ENCODE data around the gene RBM17. TPM values are rescaled to one million over a fixed set of nuclear protein-coding genes. Genes with fewer than 3 reads are reported as not detected.
A peak's percentile ranks its signal among the peaks of the same experiment; 100 is the strongest.

Gene RBM17
- total RNA-seq, 4 donors from 2014 or later, result 58.2 to 97.9 (median 80.0) TPM

GRCh38 chr10:6071181-6072175 lies 17.4 kb upstream of the RBM17 start:
- TF ChIP-seq, protein P1, sequence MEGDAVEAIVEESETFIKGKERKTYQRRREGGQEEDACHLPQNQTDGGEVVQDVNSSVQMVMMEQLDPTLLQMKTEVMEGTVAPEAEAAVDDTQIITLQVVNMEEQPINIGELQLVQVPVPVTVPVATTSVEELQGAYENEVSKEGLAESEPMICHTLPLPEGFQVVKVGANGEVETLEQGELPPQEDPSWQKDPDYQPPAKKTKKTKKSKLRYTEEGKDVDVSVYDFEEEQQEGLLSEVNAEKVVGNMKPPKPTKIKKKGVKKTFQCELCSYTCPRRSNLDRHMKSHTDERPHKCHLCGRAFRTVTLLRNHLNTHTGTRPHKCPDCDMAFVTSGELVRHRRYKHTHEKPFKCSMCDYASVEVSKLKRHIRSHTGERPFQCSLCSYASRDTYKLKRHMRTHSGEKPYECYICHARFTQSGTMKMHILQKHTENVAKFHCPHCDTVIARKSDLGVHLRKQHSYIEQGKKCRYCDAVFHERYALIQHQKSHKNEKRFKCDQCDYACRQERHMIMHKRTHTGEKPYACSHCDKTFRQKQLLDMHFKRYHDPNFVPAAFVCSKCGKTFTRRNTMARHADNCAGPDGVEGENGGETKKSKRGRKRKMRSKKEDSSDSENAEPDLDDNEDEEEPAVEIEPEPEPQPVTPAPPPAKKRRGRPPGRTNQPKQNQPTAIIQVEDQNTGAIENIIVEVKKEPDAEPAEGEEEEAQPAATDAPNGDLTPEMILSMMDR (IDR thresholded peaks at IDR 0.05), result no peak
- ATAC-seq (ENCODE audit: low FRiP score) (no peak), DNase-seq (ENCODE audit: low spot score) (no peak)

GRCh38 chr10:6072215-6072934 lies 16.5 kb upstream of the RBM17 start:
- ATAC-seq (ENCODE audit: low FRiP score) (no peak), DNase-seq (ENCODE audit: low spot score) (no peak)
- TF ChIP-seq, protein P1 (IDR thresholded peaks at IDR 0.05), result no peak

- DNase-seq (ENCODE audit: low spot score) (no peak), ATAC-seq (ENCODE audit: low FRiP score) (peak; percentile 74)
Measured at GRCh38 chr10:6074489-6075301, 14.1 kb upstream of the RBM17 start.

GRCh38 chr10:6077071-6077675 lies 11.7 kb upstream of the RBM17 start:
- no peak for ATAC-seq (ENCODE audit: low FRiP score)
- DNase-seq (ENCODE audit: low spot score), result no peak
- TF ChIP-seq, protein P1 (IDR thresholded peaks at IDR 0.05), result no peak

More at GRCh38 chr10:6074489-6075301, 14.1 kb upstream of the RBM17 start:
- TF ChIP-seq, protein P1 (IDR thresholded peaks at IDR 0.05), result no peak

DNA sequence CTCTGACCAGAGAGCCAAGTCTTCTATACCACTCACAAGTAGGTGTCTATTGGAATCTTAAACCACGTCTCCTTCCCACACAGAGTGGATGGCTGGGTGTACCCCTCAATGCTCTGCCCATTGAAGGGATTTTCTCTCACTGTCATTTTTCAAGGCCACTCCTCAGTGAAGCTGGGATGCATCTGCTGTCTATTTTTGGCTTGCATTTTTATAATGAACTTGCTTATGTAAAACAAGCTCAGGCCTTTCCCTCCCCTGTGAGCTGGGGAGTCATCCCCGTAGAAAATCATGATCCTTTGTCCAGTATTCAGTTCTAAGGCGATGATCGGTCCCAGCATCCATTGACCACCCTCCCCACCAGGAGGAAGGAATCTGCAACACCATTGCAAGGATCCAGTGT lies 9.8 kb upstream of the RBM17 start:
- TF ChIP-seq, protein P1 (IDR thresholded peaks at IDR 0.05), result no peak
- DNase-seq (ENCODE audit: low spot score), result no peak
- ATAC-seq (ENCODE audit: low FRiP score), result no peak

DNA sequence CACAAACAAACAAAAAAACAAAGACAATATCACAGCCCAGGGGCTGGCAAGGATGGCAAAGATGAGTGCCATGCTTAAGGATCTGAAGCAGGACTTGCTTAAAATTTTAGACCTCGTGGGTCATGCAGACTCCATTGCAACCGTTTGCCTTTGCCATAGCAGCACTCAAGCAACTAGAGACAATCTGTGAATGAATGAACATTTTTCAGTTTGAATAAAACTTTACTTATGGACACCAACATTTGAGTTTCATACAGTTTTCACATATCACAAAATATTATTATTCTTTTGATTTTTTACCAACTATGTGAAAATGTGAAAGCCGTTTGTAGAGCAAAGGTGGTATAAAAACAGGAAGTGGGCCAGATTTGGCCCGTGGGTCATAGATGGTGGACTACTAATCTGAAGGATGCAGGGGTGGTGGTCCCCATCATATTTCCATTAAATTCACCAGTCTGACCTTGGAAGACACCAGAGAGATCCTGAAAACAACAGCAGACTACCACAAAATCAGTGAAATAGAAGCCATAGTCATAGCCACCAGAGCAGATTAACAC lies 8.3 kb upstream of the RBM17 start:
- ATAC-seq (ENCODE audit: low FRiP score) (no peak), DNase-seq (ENCODE audit: low spot score) (no peak)
- TF ChIP-seq, protein P1 (IDR thresholded peaks at IDR 0.05), result no peak
